Raji (cell line): ENCODE data around the gene TMEM258.

Source experiments
- POLR2A ChIP-seq: IDR thresholded peaks from 2 replicates; pipeline ENCODE4 v1.6.1; 2011; ENCODE audit warnings: low read depth, low read length, control low read depth; ENCODE audit not compliant: insufficient read depth

The TMEM258 gene

DNA sequence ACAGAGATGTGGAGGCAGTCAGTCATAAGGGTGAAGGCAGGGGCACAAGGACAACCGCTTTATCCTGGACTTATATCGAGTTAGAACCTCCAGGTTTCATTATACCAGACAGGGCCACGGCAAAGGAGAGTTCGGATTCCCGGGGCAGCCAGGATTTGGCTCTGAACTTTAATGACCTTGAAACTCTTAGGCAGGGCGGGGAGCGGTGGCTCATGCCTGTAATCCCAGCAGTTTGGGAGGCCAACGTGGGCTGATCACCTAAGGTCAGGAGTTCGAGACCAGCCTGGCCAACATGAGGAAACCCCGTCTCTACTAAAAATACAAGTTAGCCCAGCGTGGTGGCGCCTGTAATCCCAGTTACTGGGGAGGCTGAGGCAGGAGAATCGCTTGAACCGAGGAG lies 41.0 kb downstream of the TMEM258 start:
- no peak for TF ChIP-seq POLR2A

DNA sequence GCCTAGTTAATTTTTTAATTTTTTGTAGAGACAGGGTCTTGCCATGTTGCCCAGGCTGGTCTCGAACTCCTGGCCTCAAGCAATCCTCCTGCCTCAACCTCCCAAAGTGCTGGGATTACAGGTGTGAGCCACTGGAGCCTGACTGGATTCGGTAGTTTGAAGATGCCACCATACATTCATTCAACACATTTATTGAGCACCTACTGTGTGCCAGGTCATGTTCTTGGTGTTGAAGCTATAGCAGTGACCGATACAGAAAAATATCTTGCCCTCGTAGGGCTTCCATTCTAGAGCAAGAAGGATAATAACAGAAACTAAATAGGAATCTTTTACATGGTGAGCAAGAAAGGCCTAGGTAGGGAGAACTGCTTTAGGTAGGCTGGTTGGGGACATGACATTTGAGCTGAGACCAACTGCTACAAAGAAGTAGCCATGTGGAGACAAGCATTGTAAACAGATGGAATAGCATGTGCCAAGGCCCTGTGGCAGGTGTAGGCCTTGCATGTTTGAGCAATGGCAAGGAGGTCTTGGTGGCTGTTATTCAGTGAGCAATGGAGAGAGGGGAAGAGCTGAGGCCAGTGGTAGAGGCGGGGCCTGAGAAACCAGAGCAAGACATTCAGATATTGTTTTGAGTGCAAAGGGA lies 41.6 kb downstream of the TMEM258 start:
- TF ChIP-seq POLR2A, result no peak

DNA sequence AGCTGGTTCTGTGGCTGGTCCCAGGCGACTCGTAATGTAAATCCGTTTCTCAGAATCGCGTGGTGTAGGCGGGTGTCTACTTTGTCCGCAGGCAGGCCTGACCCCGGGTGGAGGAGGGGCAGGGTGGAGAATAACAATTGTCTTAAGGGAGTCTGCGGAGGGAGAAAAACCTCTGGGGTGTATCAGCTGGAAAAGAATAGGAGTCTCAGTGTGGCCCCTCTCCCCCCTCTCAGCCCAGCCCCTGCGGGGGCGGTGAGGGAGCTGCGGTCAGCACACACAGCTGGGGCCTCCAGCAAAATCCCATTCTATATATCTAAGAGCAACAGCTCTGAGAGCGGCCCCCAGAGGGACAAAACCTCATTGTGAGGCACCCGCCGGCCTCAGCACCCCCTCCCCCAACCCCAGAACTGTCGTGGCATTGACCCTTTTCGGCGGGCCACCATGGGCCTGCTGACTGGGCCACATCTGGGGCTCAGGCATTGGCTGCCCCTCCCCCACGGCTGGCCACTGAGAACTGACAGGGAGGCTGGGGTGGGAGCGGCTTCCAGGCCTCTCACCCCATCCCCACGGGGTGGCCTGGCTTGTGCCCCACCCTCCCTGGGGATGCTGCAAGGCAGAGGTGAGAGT lies 42.7 kb downstream of the TMEM258 start:
- TF ChIP-seq POLR2A, result no peak

DNA sequence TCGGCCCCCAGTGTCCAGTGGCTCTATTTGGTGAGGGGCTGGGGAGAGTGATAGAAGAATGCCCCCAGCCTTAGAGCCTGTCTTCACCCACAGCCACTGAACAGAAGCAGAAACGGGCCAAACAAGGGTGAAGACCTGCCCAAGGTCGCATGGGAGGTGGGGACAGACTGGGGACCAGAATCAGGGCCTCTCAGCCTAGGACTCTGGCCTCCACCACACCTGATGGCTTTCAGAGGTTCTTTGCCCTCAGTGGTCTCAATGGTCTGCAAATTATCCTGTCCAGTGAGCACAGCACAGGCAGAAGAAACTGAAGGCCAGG lies 44.5 kb downstream of the TMEM258 start:
- no peak for TF ChIP-seq POLR2A

DNA sequence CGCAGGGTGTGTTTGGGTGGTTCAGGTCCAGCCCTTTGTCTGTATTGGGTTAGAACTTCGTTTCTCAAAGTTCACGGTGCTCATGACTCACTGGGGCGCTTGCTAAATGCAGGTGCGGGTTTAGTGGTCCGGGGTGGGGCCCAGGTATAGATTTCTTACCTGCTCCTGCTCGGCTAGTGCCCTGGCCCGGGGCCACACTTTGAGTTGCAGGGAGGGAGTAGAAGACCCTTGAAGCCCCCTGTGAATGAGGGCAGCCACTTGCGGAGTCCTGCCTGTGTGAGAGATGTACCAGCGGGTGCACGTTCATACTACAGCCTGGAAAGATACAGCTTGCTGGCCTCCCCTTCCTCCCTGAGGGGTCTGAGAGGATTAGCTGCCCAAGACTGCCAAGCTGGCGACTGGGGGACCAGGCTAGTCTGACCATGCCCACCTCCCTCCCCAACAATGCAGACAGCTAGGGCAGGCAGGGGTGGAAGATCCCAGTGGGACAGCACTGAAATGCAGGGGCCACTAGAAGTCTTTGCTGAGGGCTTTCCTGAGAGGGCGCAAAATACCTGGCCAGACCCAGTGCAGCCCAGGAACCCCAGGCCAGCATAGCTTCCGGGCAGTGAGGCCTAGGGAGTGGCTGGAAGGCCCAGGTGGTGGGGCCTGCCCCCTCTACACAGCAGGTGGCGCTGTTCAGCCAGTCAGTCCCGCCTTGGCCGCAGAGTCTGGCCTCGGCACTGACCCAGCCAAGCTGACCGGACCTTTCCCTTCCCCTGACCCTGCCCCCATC lies 45.0 kb downstream of the TMEM258 start:
- no peak for TF ChIP-seq POLR2A

DNA sequence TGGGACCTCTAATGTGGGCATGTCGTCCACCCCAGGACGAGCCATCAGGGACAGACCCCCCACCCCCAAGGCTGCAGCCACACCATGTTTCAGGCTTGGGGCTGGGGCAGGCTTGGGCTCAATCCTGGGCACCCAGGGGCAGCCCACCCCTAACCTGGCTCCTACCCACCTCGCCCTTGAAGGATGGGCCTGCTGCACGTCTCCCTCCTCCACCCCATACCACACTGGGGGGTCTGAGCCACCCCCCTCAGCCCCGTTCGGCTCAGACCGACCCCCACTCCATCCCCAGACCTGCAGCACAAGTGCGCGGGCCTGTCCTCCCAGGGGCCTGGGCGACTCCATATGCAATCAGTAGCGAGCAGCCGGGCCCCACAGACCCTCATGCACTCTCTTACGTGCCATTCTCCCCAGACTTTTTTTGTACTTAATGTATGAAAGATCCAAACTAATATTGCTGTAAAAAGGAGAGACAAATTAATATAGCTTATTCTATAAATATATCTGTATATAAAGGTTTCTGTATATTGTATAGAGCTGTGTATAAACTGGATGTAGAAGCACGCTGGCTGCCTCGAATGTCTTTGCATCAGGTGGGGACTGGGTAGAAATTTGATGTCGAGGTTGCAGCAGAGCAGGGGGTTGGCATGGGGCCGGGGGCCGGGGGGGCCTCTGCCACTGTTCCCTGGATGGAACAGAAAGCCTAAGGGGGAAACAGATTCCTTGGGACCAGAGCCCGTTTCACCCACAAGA lies 45.8 kb downstream of the TMEM258 start:
- no peak for TF ChIP-seq POLR2A

DNA sequence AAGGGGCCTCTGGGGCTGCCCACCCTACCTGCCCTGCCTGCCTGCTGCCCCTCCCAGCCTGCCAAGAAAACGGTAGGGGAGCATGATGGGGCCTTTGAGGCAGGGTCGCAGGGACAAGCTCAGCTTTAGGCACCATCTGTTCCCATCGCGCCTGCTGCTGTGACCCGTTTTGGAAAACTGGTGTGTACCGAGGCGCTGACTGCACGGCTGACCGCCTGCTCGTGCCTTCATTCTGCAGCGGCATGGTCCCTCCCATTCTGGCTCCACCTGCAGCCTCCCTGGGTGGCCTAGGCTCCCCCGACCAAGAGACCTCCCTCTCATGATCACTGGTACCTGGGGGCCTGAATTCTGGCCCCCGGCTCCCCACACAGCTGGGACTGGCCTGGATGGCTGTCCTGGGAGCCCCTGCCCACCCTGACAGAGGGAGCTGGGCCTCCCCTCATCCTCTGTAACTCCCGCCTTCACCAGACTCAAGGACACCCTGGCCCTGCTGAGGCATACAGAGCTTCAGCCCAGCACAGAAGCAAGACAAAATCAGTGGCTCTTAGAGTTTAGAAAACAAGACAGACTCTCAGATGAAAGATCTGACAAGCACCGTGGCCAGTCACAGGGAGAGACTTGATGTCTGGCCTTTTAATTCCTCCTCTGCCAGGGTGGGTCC lies 46.5 kb downstream of the TMEM258 start:
- no peak for TF ChIP-seq POLR2A

DNA sequence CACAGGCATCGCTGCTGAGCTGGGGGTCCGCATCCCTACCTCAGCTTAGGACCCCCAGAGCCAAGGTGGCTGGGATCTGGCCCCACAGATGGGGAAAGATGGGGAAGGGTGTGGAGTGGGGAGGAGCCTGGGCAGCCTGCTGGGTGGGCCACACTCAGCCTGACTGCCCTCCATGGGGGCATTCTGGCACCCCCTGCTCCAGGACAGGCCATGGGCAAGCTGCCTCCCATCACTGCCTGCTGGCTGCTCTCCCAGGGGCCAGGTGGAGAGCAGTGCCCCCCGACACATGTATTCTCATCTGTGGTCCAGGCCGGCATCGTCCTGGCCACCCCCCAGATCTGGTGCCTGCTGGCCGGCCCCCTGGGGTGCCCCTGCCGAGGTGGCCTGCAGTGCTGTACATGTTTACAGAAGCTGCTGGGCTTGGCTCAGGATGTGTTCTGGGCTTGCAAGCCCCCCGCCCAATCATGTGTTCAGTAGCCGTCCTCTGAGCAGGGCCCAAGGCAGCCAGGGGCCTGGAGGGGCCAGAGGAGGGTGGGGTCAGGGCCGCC lies 47.7 kb downstream of the TMEM258 start:
- no peak for TF ChIP-seq POLR2A

DNA sequence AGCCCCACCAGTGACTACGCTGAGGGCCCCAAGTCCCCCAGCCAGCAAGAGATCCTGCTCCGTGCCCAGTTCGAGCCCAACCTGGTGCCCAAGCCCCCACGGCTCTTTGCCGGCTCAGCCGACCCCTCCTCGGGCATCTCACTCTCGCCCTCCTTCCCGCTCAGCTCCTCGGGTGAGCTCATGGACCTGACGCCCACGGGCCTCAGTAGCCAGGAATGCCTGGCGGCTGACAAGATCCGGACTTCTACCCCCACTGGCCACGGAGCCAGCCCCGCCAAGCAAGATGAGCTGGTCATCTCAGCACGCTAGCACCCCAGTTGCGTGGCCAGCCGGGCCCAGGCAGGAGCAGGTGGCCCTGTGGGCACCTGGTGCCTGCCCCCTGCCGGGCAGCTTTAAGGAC lies 48.2 kb downstream of the TMEM258 start:
- no peak for TF ChIP-seq POLR2A

DNA sequence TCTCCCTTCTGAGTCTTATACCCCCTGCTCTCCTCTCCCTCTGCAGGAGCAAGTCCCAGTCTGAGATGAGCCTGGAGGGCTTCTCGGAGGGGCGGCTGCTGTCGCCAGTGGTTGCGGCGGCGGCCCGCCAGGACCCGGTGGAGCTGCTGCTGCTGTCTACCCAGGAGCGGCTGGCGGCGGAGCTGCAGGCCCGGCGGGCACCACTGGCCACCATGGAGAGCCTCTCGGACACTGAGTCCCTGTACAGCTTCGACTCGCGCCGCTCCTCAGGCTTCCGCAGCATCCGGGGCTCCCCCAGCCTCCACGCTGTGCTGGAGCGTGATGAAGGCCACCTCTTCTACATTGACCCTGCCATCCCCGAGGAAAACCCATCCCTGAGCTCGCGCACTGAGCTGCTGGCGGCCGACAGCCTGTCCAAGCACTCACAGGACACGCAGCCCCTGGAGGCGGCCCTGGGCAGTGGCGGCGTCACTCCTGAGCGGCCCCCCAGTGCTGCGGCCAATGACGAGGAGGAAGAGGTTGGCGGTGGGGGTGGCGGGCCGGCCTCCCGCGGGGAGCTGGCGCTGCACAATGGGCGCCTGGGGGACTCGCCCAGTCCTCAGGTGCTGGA lies 48.8 kb downstream of the TMEM258 start:
- TF ChIP-seq POLR2A, result no peak

DNA sequence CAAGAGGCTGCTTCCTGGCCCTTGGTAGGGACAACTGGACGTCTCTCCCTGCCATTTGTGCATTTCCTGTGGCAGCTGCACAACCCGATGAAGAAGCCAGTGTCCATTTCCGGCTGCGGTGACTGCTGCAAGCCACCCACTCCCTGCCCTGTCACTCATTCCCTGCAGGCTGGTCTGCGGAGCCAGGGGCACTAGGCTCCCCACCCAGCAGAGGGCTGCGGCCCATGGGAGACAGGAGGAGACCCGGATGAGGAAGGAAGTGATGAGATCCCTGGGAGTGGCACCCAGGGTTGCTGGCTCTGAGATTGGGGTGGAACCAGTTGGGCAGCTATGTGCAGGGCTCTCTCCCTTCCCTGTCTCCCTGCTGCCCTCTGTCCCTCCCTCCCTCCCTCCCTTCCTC lies 50.0 kb downstream of the TMEM258 start:
- no peak for TF ChIP-seq POLR2A

DNA sequence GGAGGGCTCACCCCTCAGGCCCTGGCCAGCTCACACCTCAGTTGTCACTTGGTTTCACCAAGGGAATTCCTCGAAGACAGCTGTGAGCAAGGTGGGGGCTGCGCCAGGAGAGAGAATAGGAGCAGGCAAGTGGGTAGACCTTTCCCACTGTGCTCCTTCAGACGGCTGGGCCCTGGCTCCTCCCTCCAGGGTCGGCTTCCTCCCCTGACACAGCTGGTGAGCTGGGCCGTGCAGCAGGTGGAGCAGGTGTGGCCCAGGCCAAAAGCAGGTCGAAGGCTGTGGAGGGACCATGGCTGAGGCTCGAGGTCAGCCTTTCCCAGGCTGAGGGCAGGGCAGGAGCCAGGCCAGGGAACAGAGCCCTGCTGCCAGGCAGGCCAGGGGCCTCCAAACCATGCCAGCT lies 52.4 kb downstream of the TMEM258 start:
- TF ChIP-seq POLR2A, result no peak

DNA sequence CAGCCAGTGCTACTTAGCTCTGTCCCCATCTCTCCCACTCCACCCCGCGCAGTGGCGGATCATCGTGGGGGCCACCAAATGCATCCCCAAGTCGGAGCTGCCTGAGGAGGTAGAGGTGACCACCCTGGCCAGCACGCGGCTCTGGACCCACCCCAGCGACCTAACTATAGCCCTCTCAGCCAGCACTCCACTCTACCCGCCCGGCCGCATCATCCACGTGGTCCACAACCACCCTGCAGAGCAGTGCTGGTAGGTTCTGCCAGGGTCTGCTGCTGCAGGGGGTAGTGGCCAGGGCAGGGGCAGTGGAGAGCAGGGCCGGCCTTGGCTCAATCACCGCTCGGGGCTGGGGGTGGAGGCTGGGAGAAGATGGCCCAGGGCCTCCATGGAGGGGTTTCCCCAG lies 53.0 kb downstream of the TMEM258 start:
- TF ChIP-seq POLR2A, result no peak
